Urinary bladder (tissue), 4 donors: ENCODE measurements around the gene PHACTR1. TPM values are rescaled to one million over a fixed set of nuclear protein-coding genes. Genes with fewer than 3 reads are reported as not detected.

ENCODE experiments used
- DNase-seq: peaks from one replicate; pipeline ENCODE4 v3.0.0-alpha.2; 2015; ENCODE audit errors: extremely low spot score
- H3K27ac ChIP-seq: one replicate; pipeline ENCODE4 v1.5.1; 2013; ENCODE audit warnings: low read depth, mild to moderate bottlenecking, moderate library complexity
- H3K36me3 ChIP-seq: one replicate; pipeline ENCODE4 v1.6.1; 2013; ENCODE audit warnings: mild to moderate bottlenecking, moderate library complexity; ENCODE audit not compliant: insufficient read depth
- H3K4me1 ChIP-seq: one replicate; pipeline ENCODE4 v1.6.1; 2013; ENCODE audit warnings: mild to moderate bottlenecking, moderate library complexity; ENCODE audit not compliant: insufficient read depth
- H3K4me3 ChIP-seq: one replicate; pipeline ENCODE4 v1.5.1; 2013; ENCODE audit warnings: low read depth, low read length
- WGBS: extraction: QIAGEN DNeasy Blood & Tissue Kit; methylation state at CpG from one replicate; pipeline ENCODE4 v1.1.7; 2013; 5-methylcytosine and 5-hydroxymethylcytosine counted together
- polyA plus RNA-seq: library from polyadenylated mRNA; stranded (reverse); fragments of 200-250 nt; gene quantifications from one replicate; pipeline ENCODE4 v1.2.3, GENCODE V29; 2013
- total RNA-seq: library from RNA; depleted of rRNA; stranded (reverse); fragments of >200 nt; gene quantifications from one replicate; pipeline ENCODE4 v1.2.3, GENCODE V29; 2014
- donor health status: healthy with polysubstance abuse.
- donor health status: healthy.

Gene PHACTR1
- total and polyA plus RNA-seq, 2 donors: 3.3 to 4.3 TPM

DNA sequence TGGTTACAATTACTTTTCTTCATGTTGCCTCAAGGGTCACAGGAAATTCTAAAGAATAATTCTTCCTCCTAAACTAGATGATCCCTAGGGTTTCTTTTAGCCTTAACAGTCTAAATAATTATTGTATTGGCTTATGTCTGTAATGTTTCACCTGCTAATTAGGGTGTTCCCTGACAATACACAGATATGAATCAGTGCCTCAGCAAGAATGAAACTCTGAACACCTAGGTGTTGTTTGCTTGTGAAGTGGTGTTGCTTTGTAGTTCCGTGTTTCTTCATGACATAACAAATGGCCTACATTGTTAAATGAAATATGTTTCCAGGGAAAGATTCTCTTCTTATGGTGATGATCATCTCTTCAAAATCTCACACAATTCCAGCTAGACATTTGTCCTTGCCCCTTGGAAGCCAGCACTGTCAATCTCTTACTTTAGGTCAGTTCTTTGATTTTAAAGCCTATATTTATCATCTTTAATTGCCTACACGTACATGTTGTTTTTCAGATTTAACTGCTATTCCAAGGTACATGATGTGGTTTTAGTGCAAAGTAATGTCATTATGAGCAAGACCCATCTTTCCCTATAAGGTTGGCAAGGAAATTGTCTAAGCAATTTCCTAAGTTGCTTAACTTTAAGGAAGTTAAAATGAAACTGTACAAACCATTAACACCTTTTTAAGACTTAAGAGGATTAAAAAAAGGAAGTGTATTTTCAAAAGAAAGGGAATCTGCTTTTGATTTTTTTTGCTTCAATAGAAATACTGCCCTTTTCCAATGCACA, 499.9 kb downstream of the PHACTR1 start:
- no peaks in the 10 kb centered on the region for H3K36me3 ChIP-seq
- DNase-seq: no peak
- 69% methylated on average over 2 of the region's 2 CpGs for WGBS
- H3K4me1 ChIP-seq: no peaks in the 10 kb centered on the region
- no peak overlapping the region for H3K4me3 ChIP-seq
- no peak overlapping the region for H3K27ac ChIP-seq

DNA sequence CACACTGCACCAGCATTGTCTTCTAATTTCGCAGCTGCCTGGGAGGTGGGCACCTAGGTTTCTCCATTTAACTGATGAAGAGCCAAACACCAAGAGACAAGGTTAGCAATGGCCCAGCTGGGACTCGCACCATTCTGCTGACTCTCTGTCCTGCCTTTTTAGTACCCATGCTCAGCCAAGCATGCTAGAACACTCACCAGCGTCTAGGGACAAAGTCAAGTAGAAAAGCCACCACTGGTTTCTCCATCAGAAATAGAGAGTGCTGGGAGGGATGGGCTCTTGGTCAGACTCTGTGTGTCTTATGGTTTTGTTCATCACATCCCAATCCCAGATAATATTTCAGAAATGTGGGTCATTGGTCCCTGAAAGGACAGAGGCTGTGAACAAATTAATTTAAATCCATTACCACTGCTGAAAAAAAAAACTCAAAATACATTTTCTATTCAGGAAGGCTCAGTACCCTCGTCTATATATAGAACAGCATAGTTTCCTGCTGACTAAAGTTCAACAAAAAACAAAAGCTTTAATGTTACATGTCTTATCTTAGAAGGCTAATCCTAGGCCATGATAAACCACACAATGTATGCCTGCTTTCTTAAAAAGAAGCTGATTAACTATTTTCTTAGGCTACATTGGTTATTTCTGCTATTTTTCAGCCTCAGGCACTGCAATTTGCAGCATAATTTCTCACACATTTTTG, 500.8 kb downstream of the PHACTR1 start:
- Histone ChIP-seq H3K36me3 (no peaks in the 10 kb centered on the region), H3K4me3 (no peak overlapping the region), H3K27ac (no peak overlapping the region), H3K4me1 (no peaks in the 10 kb centered on the region)
- WGBS: 55% methylated on average over 4 of the region's 4 CpGs
- DNase-seq: no peak

DNA sequence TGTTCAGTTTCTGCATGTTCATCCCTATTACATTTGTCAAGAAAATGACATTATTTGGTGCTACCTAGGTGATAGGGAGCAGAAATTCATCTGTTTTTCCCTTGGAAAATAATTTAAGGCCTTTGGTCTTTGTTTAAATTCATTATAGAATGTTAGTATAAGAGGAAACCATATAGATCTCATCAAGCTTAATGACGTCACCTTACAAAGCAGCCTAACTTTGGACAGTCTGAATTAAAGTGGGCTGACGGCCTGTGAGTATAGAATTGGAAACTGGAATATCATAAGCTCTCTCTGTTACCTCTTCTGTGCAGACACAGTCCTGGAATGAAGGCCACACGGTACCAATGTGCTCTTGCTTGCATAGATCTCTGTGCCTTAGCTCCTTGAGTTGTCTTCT, 503.7 kb downstream of the PHACTR1 start:
- no peak for DNase-seq
- H3K4me3 ChIP-seq: no peak overlapping the region
- no peaks in the 10 kb centered on the region for H3K36me3 ChIP-seq
- WGBS: 92% methylated on average over 3 of the region's 3 CpGs
- no peak overlapping the region for H3K27ac ChIP-seq
- H3K4me1 ChIP-seq: no peaks in the 10 kb centered on the region

DNA sequence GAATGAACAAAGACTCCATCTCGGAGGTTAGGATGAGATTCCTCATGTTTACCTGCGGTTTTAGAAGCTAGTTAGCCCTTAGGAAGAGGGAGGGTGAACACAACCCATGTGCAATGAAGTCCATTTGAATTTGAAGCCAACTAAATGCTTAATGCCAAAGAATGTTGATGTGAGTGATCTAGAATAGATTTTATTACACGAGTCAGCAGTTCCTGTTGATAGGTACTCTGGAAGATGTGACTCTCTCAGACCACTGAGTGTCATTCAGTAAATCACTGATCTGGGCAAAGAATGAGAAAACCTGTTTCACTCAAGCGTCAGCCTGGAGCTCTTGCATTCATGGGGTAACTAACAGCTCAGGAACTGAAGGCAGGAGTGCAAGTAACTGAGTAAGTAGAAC, 505.5 kb downstream of the PHACTR1 start:
- no peak overlapping the region for H3K27ac ChIP-seq
- no peaks in the 10 kb centered on the region for H3K36me3 ChIP-seq
- DNase-seq: no peak
- 83% methylated on average over 4 of the region's 4 CpGs for whole genome bisulfite sequencing
- no peak overlapping the region for H3K4me3 ChIP-seq
- no peaks in the 10 kb centered on the region for H3K4me1 ChIP-seq

DNA sequence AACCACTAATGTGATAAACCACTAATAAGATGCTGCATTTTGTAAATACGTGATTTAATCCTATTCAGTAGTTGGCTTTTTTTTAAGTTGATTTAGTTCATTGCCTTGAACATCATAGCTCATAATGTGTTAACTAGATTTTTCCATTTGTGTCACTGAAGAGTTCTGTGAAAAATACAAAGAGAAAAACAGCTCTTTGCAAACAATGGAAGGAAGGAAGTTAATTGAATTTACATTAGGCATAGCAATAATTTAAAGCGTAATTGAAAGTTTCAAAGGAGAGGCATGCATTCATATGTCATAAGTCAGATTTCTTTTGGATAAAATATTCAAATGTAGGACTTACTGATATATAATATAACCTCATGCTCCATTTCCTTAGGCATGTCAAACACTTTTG, 509.5 kb downstream of the PHACTR1 start:
- no peak overlapping the region for H3K27ac ChIP-seq
- H3K4me1 ChIP-seq: no peaks in the 10 kb centered on the region
- WGBS: 83% methylated on average over 2 of the region's 2 CpGs
- H3K4me3 ChIP-seq: no peak overlapping the region
- no peaks in the 10 kb centered on the region for H3K36me3 ChIP-seq
- DNase-seq: no peak

DNA sequence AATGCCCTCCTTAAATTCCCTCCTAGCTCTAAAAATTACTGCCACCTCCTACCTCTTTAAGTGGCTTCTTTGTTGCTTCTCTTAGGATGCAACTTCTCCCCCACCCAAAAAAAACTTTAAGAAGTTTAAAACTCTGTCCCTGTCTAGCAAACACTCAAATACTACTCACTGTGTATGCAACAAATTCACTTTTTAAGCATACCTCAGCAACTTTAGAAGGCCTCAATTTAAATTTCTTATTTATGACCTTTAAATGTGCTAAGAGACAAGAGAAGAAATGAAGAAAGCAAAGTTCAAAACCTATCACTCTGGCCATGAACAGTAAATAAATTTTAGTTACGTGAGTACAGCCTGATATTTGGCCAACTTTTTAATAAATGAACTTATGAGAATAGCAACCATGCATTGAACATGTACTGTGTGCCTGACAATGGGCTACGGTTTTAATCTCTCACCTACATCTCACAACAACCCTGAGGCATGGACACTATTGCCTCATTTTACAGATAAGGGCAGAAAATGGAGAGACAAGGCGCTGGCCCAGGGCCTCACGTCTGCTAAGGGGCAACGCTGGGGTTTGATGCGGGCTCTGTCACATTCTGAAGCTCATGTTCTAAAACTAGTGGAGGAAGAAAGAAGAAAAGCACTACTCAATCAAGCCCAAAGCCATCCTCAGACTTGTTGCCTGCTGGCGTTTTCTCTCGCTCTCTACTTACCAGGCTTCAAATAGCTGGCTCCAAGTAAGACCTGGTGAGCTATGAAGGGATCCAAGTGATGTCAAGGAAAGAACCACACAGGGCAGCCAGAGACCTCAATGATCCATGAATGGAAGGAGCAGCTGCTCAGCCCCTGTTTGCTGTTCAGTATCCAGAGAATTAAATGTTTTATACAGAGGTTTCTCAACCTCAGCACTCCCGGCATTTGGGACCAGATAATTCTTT, 512.0 kb downstream of the PHACTR1 start:
- Histone ChIP-seq H3K4me3 (no peak overlapping the region), H3K36me3 (no peaks in the 10 kb centered on the region), H3K27ac (no peak overlapping the region), H3K4me1 (no peaks in the 10 kb centered on the region)
- 89% methylated on average over 9 of the region's 9 CpGs for WGBS
- no peak for DNase-seq

DNA sequence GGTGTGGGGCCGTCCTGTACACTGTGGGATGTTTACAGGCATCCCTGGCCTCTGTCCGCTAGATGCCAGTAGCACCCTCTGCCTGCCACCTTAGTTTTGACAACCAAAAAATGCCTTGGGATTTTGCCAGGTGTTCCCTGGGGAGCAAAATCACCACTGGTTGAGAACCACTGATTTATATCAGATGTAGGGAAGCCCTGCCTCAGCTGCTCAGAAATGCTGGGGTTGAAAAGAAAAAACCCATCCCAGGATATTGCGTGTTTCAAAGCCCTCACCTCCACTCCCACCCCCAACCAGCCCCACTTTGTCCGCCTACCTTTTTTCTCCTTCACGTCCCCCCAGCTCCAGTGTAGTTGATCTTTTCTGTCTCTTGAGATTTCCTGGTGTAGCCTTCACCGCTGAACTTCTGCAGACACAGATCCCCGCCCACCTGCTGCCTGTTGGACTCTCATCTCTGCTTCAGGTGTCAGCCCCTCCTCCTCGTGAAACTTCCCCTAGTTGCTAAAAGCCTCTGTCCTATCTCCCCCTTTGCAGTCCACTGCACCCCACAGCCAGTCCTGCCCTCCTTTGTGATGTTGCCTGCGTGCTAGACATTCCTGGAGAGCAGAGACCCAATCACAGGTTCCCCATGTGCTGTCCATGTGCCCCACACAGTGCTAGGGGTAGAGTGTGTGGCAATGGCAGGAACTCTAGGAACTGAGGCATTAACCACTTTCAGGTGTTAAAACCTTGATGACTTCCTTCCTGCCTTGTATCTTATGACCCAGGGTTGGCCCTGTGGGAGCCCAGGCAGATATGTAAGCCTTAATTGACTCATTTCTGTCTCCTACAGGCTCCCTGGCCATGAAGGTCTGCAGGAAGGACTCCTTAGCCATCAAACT, 512.9 kb downstream of the PHACTR1 start:
- 79% methylated on average over 9 of the region's 9 CpGs for WGBS

DNA sequence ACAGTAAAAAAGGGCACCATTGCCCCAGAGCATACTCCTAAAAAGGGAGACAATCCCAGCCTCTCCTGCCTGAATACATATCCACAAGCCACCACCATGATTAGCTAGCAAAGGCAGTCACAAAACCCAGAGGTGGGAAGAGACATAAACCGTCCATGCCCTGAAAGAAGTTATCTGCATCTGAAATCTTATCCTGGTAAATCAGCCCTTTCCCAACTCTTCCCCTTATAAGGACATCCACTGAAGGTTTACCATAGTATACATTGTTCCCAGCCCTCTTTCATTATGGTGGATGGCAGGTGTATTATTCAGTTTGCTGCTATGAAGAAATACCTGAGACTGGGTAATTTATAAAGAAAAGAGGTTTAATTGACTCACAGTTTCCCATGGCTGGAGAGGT, 516.5 kb downstream of the PHACTR1 start:
- Histone ChIP-seq H3K4me3 (no peak overlapping the region), H3K4me1 (no peaks in the 10 kb centered on the region), H3K36me3 (no peaks in the 10 kb centered on the region), H3K27ac (no peak overlapping the region)
- DNase-seq: no peak
- 85% methylated on average over 1 of the region's 1 CpG for WGBS

More for the DNA sequence above, 512.9 kb downstream of the PHACTR1 start:
- no peak for DNase-seq
- H3K4me3 ChIP-seq: no peak overlapping the region
- H3K4me1 ChIP-seq: no peaks in the 10 kb centered on the region
- H3K36me3 ChIP-seq: no peaks in the 10 kb centered on the region
- no peak overlapping the region for H3K27ac ChIP-seq

DNA sequence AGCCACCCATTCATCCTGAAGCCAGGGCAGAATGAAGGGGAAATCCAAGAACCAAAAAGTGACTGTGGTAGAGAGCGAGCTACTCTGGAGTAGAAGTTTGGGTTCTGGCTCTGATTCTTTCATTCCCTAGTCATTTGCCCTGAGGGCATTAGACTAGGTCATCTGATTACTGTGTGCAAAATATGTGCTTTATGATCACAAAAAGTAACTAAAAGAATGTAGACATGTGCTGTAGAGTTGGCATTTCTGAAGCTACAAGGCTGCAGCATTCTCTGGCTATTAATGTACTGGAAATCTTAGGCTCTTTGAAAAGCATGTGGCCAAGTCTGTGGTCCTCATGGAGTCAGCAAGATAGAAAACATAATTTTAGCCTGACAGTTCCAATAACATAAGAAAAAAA, 517.6 kb downstream of the PHACTR1 start:
- 84% methylated on average over 1 of the region's 1 CpG for WGBS
- Histone ChIP-seq H3K27ac (no peak overlapping the region), H3K4me1 (no peaks in the 10 kb centered on the region), H3K36me3 (no peaks in the 10 kb centered on the region), H3K4me3 (no peak overlapping the region)
- DNase-seq: no peak

DNA sequence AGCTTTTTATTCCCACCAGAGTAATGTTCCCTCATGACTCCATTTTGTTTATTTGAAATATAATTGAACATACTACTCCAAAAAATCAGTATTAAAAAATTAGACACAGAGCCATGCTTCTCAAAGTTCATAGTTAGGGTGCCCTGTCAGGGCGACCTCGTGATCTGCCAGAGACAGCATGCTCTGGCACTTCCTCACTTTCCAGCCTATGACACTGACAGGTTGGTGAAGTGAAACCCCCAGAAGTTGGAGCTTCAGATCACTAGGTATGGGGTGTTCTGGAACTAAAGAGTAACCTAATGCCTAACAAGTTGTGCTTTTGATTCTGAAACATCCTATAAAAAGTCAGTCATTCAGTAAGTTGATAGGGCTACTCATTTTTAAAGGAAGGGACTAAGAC, 518.8 kb downstream of the PHACTR1 start:
- H3K36me3 ChIP-seq: no peaks in the 10 kb centered on the region
- no peaks in the 10 kb centered on the region for H3K4me1 ChIP-seq
- 93% methylated on average over 2 of the region's 2 CpGs for WGBS
- no peak overlapping the region for H3K4me3 ChIP-seq
- H3K27ac ChIP-seq: no peak overlapping the region
- DNase-seq: no peak

DNA sequence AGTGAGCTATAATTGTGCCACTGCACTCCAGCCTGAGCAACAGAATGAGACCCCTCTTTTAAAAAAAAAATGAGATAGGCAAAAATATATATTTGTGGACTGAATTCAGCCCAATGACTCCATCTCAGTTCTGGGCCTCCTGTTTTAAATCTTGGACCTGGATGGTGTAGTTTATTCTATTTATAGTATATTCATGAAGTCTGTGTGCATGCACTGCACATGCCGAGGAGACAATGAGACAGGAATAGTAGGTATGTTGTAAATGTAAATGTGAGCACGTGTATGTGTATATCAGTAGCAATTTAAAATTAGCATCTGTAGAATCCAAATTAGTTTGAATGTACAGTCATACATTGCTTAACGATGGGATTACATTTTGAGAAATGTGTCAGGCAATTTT, 520.8 kb downstream of the PHACTR1 start:
- Histone ChIP-seq H3K27ac (no peak overlapping the region), H3K4me1 (no peaks in the 10 kb centered on the region), H3K4me3 (no peak overlapping the region), H3K36me3 (no peaks in the 10 kb centered on the region)
- DNase-seq: no peak
- WGBS: 85% methylated on average over 3 of the region's 3 CpGs

DNA sequence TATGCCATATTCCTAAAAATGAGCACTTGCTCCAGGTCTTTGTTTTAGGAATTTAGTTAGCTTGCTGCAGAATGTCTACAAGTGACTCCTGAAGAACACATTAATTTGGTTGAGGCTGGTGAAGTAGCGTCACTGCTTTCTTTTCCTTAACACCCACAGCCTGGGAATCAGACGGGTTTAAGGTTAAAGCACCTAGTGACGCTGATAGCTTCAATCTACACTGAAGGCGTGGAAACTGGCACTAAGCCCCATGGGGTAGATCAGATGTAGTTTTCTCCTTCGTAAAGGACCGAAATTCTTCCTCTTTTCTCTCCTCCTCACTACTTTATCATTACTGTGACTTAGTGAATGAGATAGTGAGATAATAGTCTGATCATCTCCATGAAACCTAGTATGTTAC, 521.5 kb downstream of the PHACTR1 start:
- no peak overlapping the region for H3K27ac ChIP-seq
- H3K36me3 ChIP-seq: no peaks in the 10 kb centered on the region
- no peaks in the 10 kb centered on the region for H3K4me1 ChIP-seq
- no peak for DNase-seq
- 92% methylated on average over 6 of the region's 6 CpGs for WGBS
- H3K4me3 ChIP-seq: no peak overlapping the region
